A673 (cell line): Measurements from ENCODE around the gene ZDHHC11.

Experiments
- EZH2 ChIP-seq: fragments of 200-600 bp; sonication (generic); IDR thresholded peaks from 2 replicates; pipeline ENCODE4 v1.6.1; 2017; ENCODE audit warnings: borderline replicate concordance, low read depth, mild to moderate bottlenecking, mixed read lengths, antibody characterized with exemption, low read length; ENCODE audit not compliant: poor library complexity, severe bottlenecking
- TF ChIP-seq, protein P1 (sequence below): fragments of 300-800, 200-600 bp; sonication (generic); conservative IDR thresholded peaks from 2 replicates; pipeline ENCODE4 v1.5.1; 2017; ENCODE audit warnings: low read depth, mild to moderate bottlenecking, antibody characterized with exemption, low read length, moderate library complexity, mixed read lengths

DNA sequence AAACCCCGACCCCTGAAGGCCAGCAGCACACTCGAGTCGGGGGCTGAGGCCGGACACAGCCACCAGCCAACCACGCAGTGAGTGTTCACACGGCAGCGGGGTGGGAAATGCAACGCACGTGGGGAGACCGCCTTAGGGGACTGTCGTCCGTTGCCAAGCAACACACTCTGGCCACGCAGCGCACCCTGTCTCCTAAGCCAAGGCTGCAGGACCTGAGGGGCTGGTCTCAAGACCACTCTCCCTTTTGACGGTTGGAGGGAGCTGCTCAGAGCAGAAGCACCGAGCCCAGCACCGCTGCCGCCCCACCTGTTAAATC, 34.3 kb upstream of the ZDHHC11 start:
- TF ChIP-seq, protein P1, sequence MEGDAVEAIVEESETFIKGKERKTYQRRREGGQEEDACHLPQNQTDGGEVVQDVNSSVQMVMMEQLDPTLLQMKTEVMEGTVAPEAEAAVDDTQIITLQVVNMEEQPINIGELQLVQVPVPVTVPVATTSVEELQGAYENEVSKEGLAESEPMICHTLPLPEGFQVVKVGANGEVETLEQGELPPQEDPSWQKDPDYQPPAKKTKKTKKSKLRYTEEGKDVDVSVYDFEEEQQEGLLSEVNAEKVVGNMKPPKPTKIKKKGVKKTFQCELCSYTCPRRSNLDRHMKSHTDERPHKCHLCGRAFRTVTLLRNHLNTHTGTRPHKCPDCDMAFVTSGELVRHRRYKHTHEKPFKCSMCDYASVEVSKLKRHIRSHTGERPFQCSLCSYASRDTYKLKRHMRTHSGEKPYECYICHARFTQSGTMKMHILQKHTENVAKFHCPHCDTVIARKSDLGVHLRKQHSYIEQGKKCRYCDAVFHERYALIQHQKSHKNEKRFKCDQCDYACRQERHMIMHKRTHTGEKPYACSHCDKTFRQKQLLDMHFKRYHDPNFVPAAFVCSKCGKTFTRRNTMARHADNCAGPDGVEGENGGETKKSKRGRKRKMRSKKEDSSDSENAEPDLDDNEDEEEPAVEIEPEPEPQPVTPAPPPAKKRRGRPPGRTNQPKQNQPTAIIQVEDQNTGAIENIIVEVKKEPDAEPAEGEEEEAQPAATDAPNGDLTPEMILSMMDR = no peak
- no peak for TF ChIP-seq EZH2
